HG03039 (cell line): ENCODE results near the gene CLIC2.

Experiments
- ATAC-seq: cut with Tn5 transposase; IDR thresholded peaks from one replicate; pipeline ENCODE4 v1.9.1; 2021; ENCODE audit warnings: mild to moderate bottlenecking, moderate library complexity; ENCODE audit not compliant: unreplicated experiment

CLIC2 gene

GRCh38 chrX:155263854-155264628 lies 70.4 kb downstream of the CLIC2 start, which contains the start of gene RAB39B:
Gene RAB39B (minus strand): TSS chrX:155264491. CDS start chrX:155264288, 203 bp downstream.
- ATAC-seq = peak; percentile 97

- no peak for ATAC-seq
These were observed 71.3 kb downstream of the CLIC2 start for GRCh38 chrX:155262970-155263754.

GRCh38 chrX:155259752-155260151 lies 74.7 kb downstream of the CLIC2 start:
- ATAC-seq = no peak

- ATAC-seq = no peak
These were observed 83.0 kb downstream of the CLIC2 start for GRCh38 chrX:155251391-155251790.

GRCh38 chrX:155247497-155247896 lies 86.9 kb downstream of the CLIC2 start:
- no peak for ATAC-seq

- ATAC-seq = no peak
These were observed 87.7 kb downstream of the CLIC2 start for GRCh38 chrX:155246748-155247147.

- no peak for ATAC-seq
These were observed 92.1 kb downstream of the CLIC2 start for GRCh38 chrX:155242300-155242699.

- ATAC-seq = no peak
These were observed 96.7 kb downstream of the CLIC2 start for GRCh38 chrX:155237719-155238118.

- no peak for ATAC-seq
These were observed 98.5 kb downstream of the CLIC2 start for GRCh38 chrX:155235891-155236290.

GRCh38 chrX:155231163-155231562 lies 103.3 kb downstream of the CLIC2 start:
- ATAC-seq = peak; percentile 71
